ENCODE data around the gene KCNA2.

DNA sequence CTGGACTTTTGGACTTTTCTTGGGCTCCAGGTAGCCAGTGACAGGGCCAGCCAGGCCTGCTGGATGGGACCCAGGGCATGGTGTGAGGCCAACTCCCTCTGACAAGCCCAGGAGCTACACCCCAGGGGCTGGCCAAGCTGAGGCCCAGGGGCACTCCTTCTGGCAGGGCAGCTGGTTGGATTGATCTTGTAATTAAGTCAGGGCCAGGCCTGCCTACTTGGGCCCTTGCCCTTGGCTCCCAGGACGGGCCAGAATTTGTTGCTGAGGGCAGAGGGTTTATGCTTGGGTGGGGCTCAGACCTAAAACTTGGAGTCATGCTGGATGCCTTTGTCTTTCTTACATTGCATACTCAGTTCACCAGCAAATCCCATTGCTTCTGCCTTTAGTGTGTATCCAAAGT is 20.7 kb downstream of the KCNA2 start:
- TF ChIP-seq, protein P1, sequence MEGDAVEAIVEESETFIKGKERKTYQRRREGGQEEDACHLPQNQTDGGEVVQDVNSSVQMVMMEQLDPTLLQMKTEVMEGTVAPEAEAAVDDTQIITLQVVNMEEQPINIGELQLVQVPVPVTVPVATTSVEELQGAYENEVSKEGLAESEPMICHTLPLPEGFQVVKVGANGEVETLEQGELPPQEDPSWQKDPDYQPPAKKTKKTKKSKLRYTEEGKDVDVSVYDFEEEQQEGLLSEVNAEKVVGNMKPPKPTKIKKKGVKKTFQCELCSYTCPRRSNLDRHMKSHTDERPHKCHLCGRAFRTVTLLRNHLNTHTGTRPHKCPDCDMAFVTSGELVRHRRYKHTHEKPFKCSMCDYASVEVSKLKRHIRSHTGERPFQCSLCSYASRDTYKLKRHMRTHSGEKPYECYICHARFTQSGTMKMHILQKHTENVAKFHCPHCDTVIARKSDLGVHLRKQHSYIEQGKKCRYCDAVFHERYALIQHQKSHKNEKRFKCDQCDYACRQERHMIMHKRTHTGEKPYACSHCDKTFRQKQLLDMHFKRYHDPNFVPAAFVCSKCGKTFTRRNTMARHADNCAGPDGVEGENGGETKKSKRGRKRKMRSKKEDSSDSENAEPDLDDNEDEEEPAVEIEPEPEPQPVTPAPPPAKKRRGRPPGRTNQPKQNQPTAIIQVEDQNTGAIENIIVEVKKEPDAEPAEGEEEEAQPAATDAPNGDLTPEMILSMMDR (IDR thresholded peaks at IDR 0.05; ENCODE audit: low read depth, low read length, poor library complexity, severe bottlenecking): no peak
- TF ChIP-seq EZH2phosphoT487 (IDR thresholded peaks at IDR 0.05; ENCODE audit: borderline replicate concordance, low read length): no peak

All from DOHH2 (cell line).